Mesenteric fat pad (tissue), 1 donor: Measurements from ENCODE around the gene OR51I2. TPM values are rescaled to one million over a fixed set of nuclear protein-coding genes. Genes with fewer than 3 reads are reported as not detected.

Experiments used
- DNase-seq: peaks from one replicate; pipeline ENCODE4 v3.0.0-alpha.2; 2020; ENCODE audit warnings: low spot score
- total RNA-seq: library from RNA; stranded (reverse); fragmentation: NEBNext Ultra II Directional; extraction: Animal tissue kit (Norgen Biotek cat#: 25700); gene quantifications from one replicate; pipeline ENCODE4 v1.2.1, GENCODE V29; 2021
- donor health status: DM: yes; HTN: yes; CAD: no.

Gene OR51I2
- total RNA-seq, 1 donor from 2014 or later, result not detected

- no peak for DNase-seq
Observed at GRCh38 chr11:5505363-5506048, 56.4 kb downstream of the OR51I2 start.

Other genes with a start within 250 kb of the OR51I2 start
- gene OR51V1, start 248.6 kb upstream of the OR51I2 start, total RNA-seq, result not detected
- gene HBB, start 222.3 kb upstream of the OR51I2 start, total RNA-seq, result 346 TPM
- 0.80 TPM for gene HBD, start 214.8 kb upstream of the OR51I2 start, total RNA-seq
- gene HBG1, start 199.5 kb upstream of the OR51I2 start, total RNA-seq, result not detected
- gene HBG2, start 194.5 kb upstream of the OR51I2 start, total RNA-seq, result not detected
- gene HBE1, start 179.4 kb upstream of the OR51I2 start, total RNA-seq, result not detected
- not detected for gene OR51B4, start 147.4 kb upstream of the OR51I2 start, total RNA-seq
- gene OR51B2, start 125.0 kb upstream of the OR51I2 start, total RNA-seq, result not detected
- gene OR51B5, start 105.8 kb upstream of the OR51I2 start, total RNA-seq, result not detected
- not detected for gene OR51B6, start 97.8 kb upstream of the OR51I2 start, total RNA-seq
- gene OR51M1, start 65.5 kb upstream of the OR51I2 start, total RNA-seq, result not detected
- gene OR51Q1, start 27.2 kb upstream of the OR51I2 start, total RNA-seq, result not detected
- gene OR51I1, start 7.8 kb upstream of the OR51I2 start, total RNA-seq, result not detected
- gene OR52D1, start 39.4 kb downstream of the OR51I2 start, total RNA-seq, result not detected
- 0.22 TPM for gene UBQLN3, start 60.6 kb downstream of the OR51I2 start, total RNA-seq
- gene UBQLNL, start 67.4 kb downstream of the OR51I2 start, total RNA-seq, result 0.19 TPM
- not detected for gene OR52H1, start 99.2 kb downstream of the OR51I2 start, total RNA-seq
- not detected for gene OR52B6, start 131.6 kb downstream of the OR51I2 start, total RNA-seq
- gene TRIM6, start 147.3 kb downstream of the OR51I2 start, total RNA-seq, result 1.4 TPM
- 6.1 TPM for gene TRIM34, start 175.7 kb downstream of the OR51I2 start, total RNA-seq
- 17.7 TPM for gene TRIM5, start 235.8 kb downstream of the OR51I2 start, total RNA-seq
- gene TRIM22, start 240.5 kb downstream of the OR51I2 start, total RNA-seq, result 58.5 TPM